Mesothelial cell of epicardium (in vitro differentiated cells): ENCODE measurements around the gene RALY. TPM values are rescaled to one million over a fixed set of nuclear protein-coding genes. Genes with fewer than 3 reads are reported as not detected.

Experiments
- DNase-seq, 2 experiments: peaks; one replicate each; pipeline ENCODE4 v3.0.0; 2021; ENCODE audit warnings: low spot score in 2 of 2; ENCODE audit not compliant: unreplicated experiment in 2 of 2
- H3K27ac Mint-ChIP-seq: 2 replicates; pipeline ENCODE4 v1.8.0; 2021; ENCODE audit warnings: mixed read lengths
- H3K27me3 Mint-ChIP-seq: 2 replicates; pipeline ENCODE4 v1.8.0; 2021; ENCODE audit warnings: low read depth, mixed read lengths
- H3K36me3 Mint-ChIP-seq: 2 replicates; pipeline ENCODE4 v1.8.0; 2021; ENCODE audit warnings: mixed read lengths
- H3K4me1 Mint-ChIP-seq: 2 replicates; pipeline ENCODE4 v1.8.0; 2021; ENCODE audit warnings: mixed read lengths
- H3K4me3 Mint-ChIP-seq: 2 replicates; pipeline ENCODE4 v1.8.0; 2021; ENCODE audit warnings: mild to moderate bottlenecking, moderate library complexity, mixed read lengths
- H3K9me3 Mint-ChIP-seq: 2 replicates; pipeline ENCODE4 v1.8.0; 2021; ENCODE audit warnings: mixed read lengths
- CTCF ChIP-seq: fragments of 200-600 bp; sonication (generic); IDR thresholded peaks from one replicate; pipeline ENCODE4 v1.5.0; 2021; ENCODE audit warnings: antibody characterized with exemption; ENCODE audit not compliant: unreplicated experiment
- total RNA-seq: library from RNA; stranded (reverse); gene quantifications from 3 replicates; pipeline ENCODE4 v1.2.1, GENCODE V29; 2021

RALY gene
- total RNA-seq, 1 donor from 2014 or later, result 139 TPM

- Mint-ChIP-seq H3K4me1 (peaks cover 16% of the 10 kb centered on the region), H3K9me3 (no peaks in the 10 kb centered on the region), H3K36me3 (no peaks in the 10 kb centered on the region), H3K27me3 (peaks cover 4% of the 10 kb centered on the region), H3K27ac (no peak overlapping the region), H3K4me3 (no peak overlapping the region)
- DNase-seq, result no peak
- no peak for TF ChIP-seq CTCF
Measured at GRCh38 chr20:34114809-34115208, 121.1 kb downstream of the RALY start.

DNA sequence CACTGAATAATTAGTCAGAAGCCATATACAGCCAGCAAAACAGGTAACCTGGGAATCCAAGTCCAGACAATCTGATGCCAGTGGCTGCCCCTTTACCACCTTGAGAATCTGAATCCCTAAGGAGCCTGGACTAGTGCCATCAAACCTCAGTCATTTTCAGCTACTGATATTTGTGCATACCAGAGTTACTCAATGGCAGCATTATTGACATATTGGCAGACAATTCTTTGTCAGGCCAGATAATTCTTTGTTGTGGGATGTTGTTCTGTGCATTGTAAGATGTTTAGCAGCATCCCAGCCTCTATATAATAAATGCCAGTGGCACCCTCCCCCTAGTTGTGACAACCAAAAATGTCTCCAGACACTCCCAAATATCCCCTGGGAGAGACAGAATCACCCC is 121.5 kb downstream of the RALY start:
- Mint-ChIP-seq H3K36me3 (no peaks in the 10 kb centered on the region), H3K4me3 (no peak overlapping the region), H3K9me3 (no peaks in the 10 kb centered on the region), H3K27me3 (peaks cover 4% of the 10 kb centered on the region), H3K27ac (no peak overlapping the region), H3K4me1 (peaks cover 13% of the 10 kb centered on the region)
- DNase-seq, result no peak
- no peak for TF ChIP-seq CTCF

- no peak for TF ChIP-seq CTCF
- H3K4me3 Mint-ChIP-seq, result no peak overlapping the region
- no peaks in the 10 kb centered on the region for H3K9me3 Mint-ChIP-seq
- H3K27me3 Mint-ChIP-seq, result peaks cover 4% of the 10 kb centered on the region
- H3K27ac Mint-ChIP-seq, result no peak overlapping the region
- no peaks in the 10 kb centered on the region for H3K36me3 Mint-ChIP-seq
- DNase-seq, result no peak
- H3K4me1 Mint-ChIP-seq, result peaks cover 10% of the 10 kb centered on the region
Measured at GRCh38 chr20:34120213-34120612, 126.5 kb downstream of the RALY start.

DNA sequence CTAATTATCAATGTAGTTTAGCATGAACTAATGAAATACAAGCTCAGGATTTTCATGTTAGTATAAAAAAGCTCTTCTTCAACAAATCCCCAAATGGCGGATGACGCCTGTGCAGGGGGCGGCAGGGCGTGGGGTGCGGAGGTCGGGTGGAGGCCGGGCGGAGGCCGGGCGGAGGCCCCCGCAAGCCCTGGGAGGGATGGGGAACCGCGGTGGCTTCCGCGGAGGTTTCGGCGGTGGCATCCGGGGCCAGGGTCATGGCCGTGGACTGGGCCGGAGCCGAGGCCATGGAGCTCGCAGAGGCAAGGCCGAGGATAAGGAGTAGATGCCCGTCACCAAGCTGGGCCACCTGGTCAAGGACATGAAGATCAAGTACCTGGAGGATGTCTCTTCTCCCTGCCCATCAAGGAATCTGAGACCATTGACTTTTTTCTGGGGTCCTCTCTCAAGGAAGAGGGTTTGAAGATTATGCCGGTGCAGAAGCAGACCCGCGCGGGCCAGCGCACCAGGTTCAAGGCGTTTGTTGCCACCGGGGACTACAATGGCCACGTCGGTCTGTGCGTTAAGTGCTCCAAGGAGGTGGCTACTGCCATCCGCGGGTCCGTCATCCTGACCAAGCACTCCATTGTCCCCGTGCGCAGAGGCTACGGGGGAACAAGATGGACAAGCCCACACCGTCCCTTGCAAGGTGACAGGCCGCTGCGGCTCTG is 128.7 kb downstream of the RALY start:
- peaks cover 9% of the 10 kb centered on the region for H3K9me3 Mint-ChIP-seq
- H3K4me3 Mint-ChIP-seq, result no peak overlapping the region
- DNase-seq, result no peak
- no peak for TF ChIP-seq CTCF
- H3K36me3 Mint-ChIP-seq, result peaks cover 3% of the 10 kb centered on the region
- peaks cover 10% of the 10 kb centered on the region for H3K4me1 Mint-ChIP-seq
- no peak overlapping the region for H3K27ac Mint-ChIP-seq
- peaks cover 4% of the 10 kb centered on the region for H3K27me3 Mint-ChIP-seq

- Mint-ChIP-seq H3K36me3 (peaks cover 3% of the 10 kb centered on the region), H3K9me3 (peaks cover 9% of the 10 kb centered on the region), H3K4me1 (peaks cover 15% of the 10 kb centered on the region), H3K27ac (no peak overlapping the region), H3K27me3 (peaks cover 4% of the 10 kb centered on the region), H3K4me3 (no peak overlapping the region)
- no peak for TF ChIP-seq CTCF
- no peak for DNase-seq
Measured at GRCh38 chr20:34123309-34123708, 129.6 kb downstream of the RALY start.
